H9 (cell line): ENCODE data around the gene KCNH2. TPM values are rescaled to one million over a fixed set of nuclear protein-coding genes. Genes with fewer than 3 reads are reported as not detected.

Experiments used
- DNase-seq: peaks from one replicate; pipeline ENCODE4 v3.0.0-alpha.2; 2017
- H2AFZ ChIP-seq: one replicate; pipeline ENCODE4 v1.6.1; 2013; ENCODE audit warnings: mild to moderate bottlenecking, low read length, control low read depth, moderate library complexity
- H2AK5ac ChIP-seq: 2 replicates; pipeline ENCODE4 v1.6.1; 2013; ENCODE audit warnings: low read length, control low read depth, mixed read lengths; ENCODE audit not compliant: insufficient read length
- H2BK120ac ChIP-seq: one replicate; pipeline ENCODE4 v1.6.1; 2013; ENCODE audit warnings: low read depth, mild to moderate bottlenecking, low read length, control low read depth, inconsistent platforms; ENCODE audit not compliant: poor library complexity, severe bottlenecking
- H2BK12ac ChIP-seq: 2 replicates; pipeline ENCODE4 v1.6.1; 2013; ENCODE audit warnings: low read length, control low read depth, mixed read lengths, low read depth; ENCODE audit not compliant: insufficient read length
- H2BK15ac ChIP-seq: 2 replicates; pipeline ENCODE4 v1.6.1; 2013; ENCODE audit warnings: low read depth, low read length, control low read depth
- H2BK20ac ChIP-seq: one replicate; pipeline ENCODE4 v1.6.1; 2013; ENCODE audit warnings: low read depth, mild to moderate bottlenecking, low read length, control low read depth, inconsistent platforms; ENCODE audit not compliant: poor library complexity, severe bottlenecking
- H2BK5ac ChIP-seq: 2 replicates; pipeline ENCODE4 v1.6.1; 2013; ENCODE audit warnings: low read length, control low read depth, mixed read lengths; ENCODE audit not compliant: insufficient read length
- H3K14ac ChIP-seq: 2 replicates; pipeline ENCODE4 v1.6.1; 2013; ENCODE audit warnings: low read length, control low read depth; ENCODE audit not compliant: insufficient read depth
- H3K18ac ChIP-seq: 2 replicates; pipeline ENCODE4 v1.6.1; 2013; ENCODE audit warnings: low read depth, mild to moderate bottlenecking, mixed read lengths, low read length, control low read depth; ENCODE audit not compliant: insufficient read length
- H3K23ac ChIP-seq: 2 replicates; pipeline ENCODE4 v1.6.1; 2013; ENCODE audit warnings: low read length, control low read depth, mixed read lengths, low read depth; ENCODE audit not compliant: insufficient read length
- H3K23me2 ChIP-seq: 2 replicates; pipeline ENCODE4 v1.6.1; 2013; ENCODE audit warnings: low read depth, mild to moderate bottlenecking, mixed read lengths, low read length, control low read depth; ENCODE audit not compliant: insufficient read length, poor library complexity, severe bottlenecking
- H3K27ac ChIP-seq: 2 replicates; pipeline ENCODE4 v1.5.1; 2013; ENCODE audit warnings: low read length, control low read depth, mixed read lengths, low read depth; ENCODE audit not compliant: insufficient read length
- H3K27me3 ChIP-seq: 2 replicates; pipeline ENCODE4 v1.6.1; 2013; ENCODE audit warnings: low read length, control low read depth, inconsistent platforms; ENCODE audit not compliant: insufficient read depth
- H3K4ac ChIP-seq: 2 replicates; pipeline ENCODE4 v1.6.1; 2013; ENCODE audit warnings: low read depth, mild to moderate bottlenecking, control low read depth, inconsistent platforms, low read length, moderate library complexity
- H3K4me1 ChIP-seq: 2 replicates; pipeline ENCODE4 v1.6.1; 2013; ENCODE audit warnings: low read length, control low read depth, inconsistent platforms; ENCODE audit not compliant: insufficient read depth
- H3K4me2 ChIP-seq: 2 replicates; pipeline ENCODE4 v1.6.1; 2013; ENCODE audit warnings: low read length, control low read depth, mixed read lengths; ENCODE audit not compliant: insufficient read length, insufficient read depth
- H3K56ac ChIP-seq: 2 replicates; pipeline ENCODE4 v1.6.1; 2013; ENCODE audit warnings: low read depth, mild to moderate bottlenecking, mixed read lengths, low read length, control low read depth; ENCODE audit not compliant: insufficient read length
- H3K79me1 ChIP-seq: 2 replicates; pipeline ENCODE4 v1.6.1; 2013; ENCODE audit warnings: low read depth, mild to moderate bottlenecking, moderate library complexity, low read length, control low read depth, inconsistent platforms; ENCODE audit not compliant: insufficient read depth, poor library complexity, severe bottlenecking
- H3K79me2 ChIP-seq: 2 replicates; pipeline ENCODE4 v1.6.1; 2013; ENCODE audit warnings: low read length, control low read depth, inconsistent platforms; ENCODE audit not compliant: insufficient read depth
- H3K9ac ChIP-seq: 2 replicates; pipeline ENCODE4 v1.6.1; 2013; ENCODE audit warnings: low read length, control low read depth, mixed read lengths; ENCODE audit not compliant: insufficient read length; ENCODE audit errors: extremely low read depth
- H3K9me3 ChIP-seq: one replicate; pipeline ENCODE4 v1.6.1; 2013; ENCODE audit warnings: low read depth, low read length, inconsistent platforms; ENCODE audit not compliant: control insufficient read depth
- H3T11ph ChIP-seq: one replicate; pipeline ENCODE4 v1.6.1; 2013; ENCODE audit warnings: mild to moderate bottlenecking, low read length, control low read depth, inconsistent platforms
- H4K20me1 ChIP-seq: one replicate; pipeline ENCODE4 v1.6.1; 2013; ENCODE audit not compliant: control insufficient read depth, insufficient read length, insufficient read depth
- H4K5ac ChIP-seq: 2 replicates; pipeline ENCODE4 v1.6.1; 2013; ENCODE audit warnings: low read depth, mild to moderate bottlenecking, mixed read lengths, low read length, control low read depth; ENCODE audit not compliant: insufficient read length
- H4K8ac ChIP-seq: replicated peaks from 2 replicates; pipeline ENCODE4 v1.6.1; 2013; ENCODE audit warnings: low read length, control low read depth, mixed read lengths, low read depth; ENCODE audit not compliant: insufficient read length
- H4K91ac ChIP-seq: 2 replicates; pipeline ENCODE4 v1.6.1; 2013; ENCODE audit warnings: low read depth, mild to moderate bottlenecking, moderate library complexity, mixed read lengths, low read length, control low read depth; ENCODE audit not compliant: insufficient read length
- H3K27ac Mint-ChIP-seq, 3 experiments: 2 replicates in 2 of 3; 3 replicates in 1 of 3; pipeline ENCODE4 v1.8.0; 2020 to 2021; ENCODE audit warnings: mixed read lengths in 3 of 3, mild to moderate bottlenecking in 1 of 3, moderate library complexity in 1 of 3
- H3K27me3 Mint-ChIP-seq: 2 replicates; pipeline ENCODE4 v1.8.0; 2021; ENCODE audit warnings: low read depth, mild to moderate bottlenecking, moderate library complexity, mixed read lengths
- H3K36me3 Mint-ChIP-seq, 3 experiments: 2 replicates in 2 of 3; 3 replicates in 1 of 3; pipeline ENCODE4 v1.8.0; 2020 to 2021; ENCODE audit warnings: low read depth in 3 of 3, mixed read lengths in 3 of 3; ENCODE audit not compliant: insufficient read depth in 1 of 3
- H3K4me1 Mint-ChIP-seq, 2 experiments: 2 replicates each; pipeline ENCODE4 v1.8.0; 2020; ENCODE audit warnings: mixed read lengths in 2 of 2
- H3K4me3 Mint-ChIP-seq, 2 experiments: 2 replicates in 1 of 2; 3 replicates in 1 of 2; pipeline ENCODE4 v1.8.0; 2020 to 2021; ENCODE audit warnings: mild to moderate bottlenecking in 2 of 2, mixed read lengths in 2 of 2, moderate library complexity in 1 of 2
- H3K9me3 Mint-ChIP-seq, 2 experiments: 2 replicates in 1 of 2; 3 replicates in 1 of 2; pipeline ENCODE4 v1.8.0; 2020; ENCODE audit warnings: mild to moderate bottlenecking in 2 of 2, mixed read lengths in 2 of 2, moderate library complexity in 1 of 2
- CTCF ChIP-seq: fragments of 200-600 bp; sonication (generic); conservative IDR thresholded peaks from 3 replicates; pipeline ENCODE4 v1.8.0; 2021; ENCODE audit warnings: antibody characterized with exemption, mild to moderate bottlenecking
- WGBS: extraction: QIAGEN DNeasy Blood & Tissue Kit; methylation state at CpG from one replicate; pipeline ENCODE4 v1.1.7; 2013; ENCODE audit warnings: missing lambda C conversion rate, low lambda C conversion rate, mixed read lengths; ENCODE audit not compliant: insufficient read length; ENCODE audit errors: extremely low coverage; 5-methylcytosine and 5-hydroxymethylcytosine counted together
- total RNA-seq: library from RNA; stranded (reverse); gene quantifications from 2 replicates; pipeline ENCODE4 v1.2.1, GENCODE V29; 2021

KCNH2 gene
- total RNA-seq, 1 experiment from 2014 or later, result 4.5 TPM

GRCh38 chr7:150950496-150951180 lies 27.5 kb downstream of the KCNH2 start:
- Histone ChIP-seq H3K9me3 (no peaks in the 10 kb centered on the region), H3K4me1 (no peaks in the 10 kb centered on the region; the same call in 1 of the 2 replicates), H2BK20ac (no peak overlapping the region), H3K9ac (no peak overlapping the region), H3K14ac (no peak overlapping the region; the same call in 1 of the 2 replicates), H3K23ac (no peak overlapping the region), H3K4ac (no peak overlapping the region), H3K56ac (no peak overlapping the region), H3K23me2 (no peaks in the 10 kb centered on the region), H2BK5ac (no peak overlapping the region), H3K27me3 (no peaks in the 10 kb centered on the region), H2BK120ac (no peak overlapping the region), H2BK12ac (no peak overlapping the region), H4K5ac (no peak overlapping the region), H3K79me2 (no peaks in the 10 kb centered on the region), H2AK5ac (no peak overlapping the region), H3K79me1 (no peaks in the 10 kb centered on the region), H4K91ac (no peak overlapping the region), H3T11ph (no peak overlapping the region), H3K4me2 (no peak overlapping the region), H4K8ac (no peak overlapping the region), H2BK15ac (no peak overlapping the region), H3K27ac (no peak overlapping the region), H3K18ac (no peak overlapping the region), H4K20me1 (no peaks in the 10 kb centered on the region), H2AFZ (no peak overlapping the region)
- H3K4me1 Mint-ChIP-seq, result peaks cover 30 to 38% of the 10 kb centered on the region in 2 experiments
- no peak overlapping the region for H3K4me3 Mint-ChIP-seq
- peaks cover 3% of the 10 kb centered on the region for H3K27me3 Mint-ChIP-seq
- no peaks in the 10 kb centered on the region; a peak in 1 of 5 replicates for H3K9me3 Mint-ChIP-seq
- H3K36me3 Mint-ChIP-seq, result peaks cover 0 to 12% (median 0%) of the 10 kb centered on the region in 3 experiments; a peak in 3 of 7 replicates
- no peak for DNase-seq
- WGBS, result no CpG with 5 or more reads among the region's 27 CpGs
- H3K27ac Mint-ChIP-seq, result no peak overlapping the region
- no peak for TF ChIP-seq CTCF
